Neural cell (in vitro differentiated cells): Measurements from ENCODE around the gene OR51V1.

Experiments used
- CTCF ChIP-seq: fragments of 450-650 bp; IDR thresholded peaks from 2 replicates; pipeline ENCODE4 v1.5.1; 2014; ENCODE audit warnings: antibody characterized with exemption, mild to moderate bottlenecking, moderate library complexity; ENCODE audit not compliant: poor library complexity, severe bottlenecking
- EP300 ChIP-seq: fragments of 450-650 bp; conservative IDR thresholded peaks from 2 replicates; pipeline ENCODE4 v1.6.1; 2014; ENCODE audit warnings: antibody characterized with exemption, mild to moderate bottlenecking, moderate library complexity; ENCODE audit not compliant: poor library complexity, severe bottlenecking
- EZH2 ChIP-seq: fragments of 200-600, 300-800 bp; shearing (Covaris generic), sonication (generic); IDR thresholded peaks from 2 replicates; pipeline ENCODE4 v1.6.1; 2014; ENCODE audit warnings: antibody characterized with exemption, low read length, borderline replicate concordance, mild to moderate bottlenecking; ENCODE audit not compliant: insufficient read depth, poor library complexity, severe bottlenecking
- MXI1 ChIP-seq: fragments of 450-650 bp; conservative IDR thresholded peaks from 2 replicates; pipeline ENCODE4 v1.6.1; 2014; ENCODE audit warnings: antibody characterized with exemption, mild to moderate bottlenecking; ENCODE audit not compliant: poor library complexity, severe bottlenecking
- POLR2AphosphoS5 ChIP-seq: IDR thresholded peaks from 2 replicates; pipeline ENCODE4 v1.6.1; 2012
- RAD21 ChIP-seq: fragments of 450-650 bp; conservative IDR thresholded peaks from 2 replicates; pipeline ENCODE4 v1.6.1; 2014; ENCODE audit warnings: antibody characterized with exemption, mild to moderate bottlenecking, moderate library complexity
- REST ChIP-seq: IDR thresholded peaks from 2 replicates; pipeline ENCODE4 v1.6.1; 2012; ENCODE audit warnings: borderline replicate concordance
- TAF1 ChIP-seq: IDR thresholded peaks from 2 replicates; pipeline ENCODE4 v1.6.1; 2012; ENCODE audit warnings: low read depth

GRCh38 chr11:5203366-5203765 lies 2.9 kb upstream of the OR51V1 start:
- no peak for TF ChIP-seq TAF1
- no peak for TF ChIP-seq EP300
- no peak for TF ChIP-seq CTCF
- TF ChIP-seq REST = no peak
- no peak for TF ChIP-seq POLR2AphosphoS5
- no peak for TF ChIP-seq EZH2
- TF ChIP-seq RAD21 = no peak
- TF ChIP-seq MXI1 = no peak
